ENCODE measurements around the gene PARVB. TPM values are rescaled to one million over a fixed set of nuclear protein-coding genes. Genes with fewer than 3 reads are reported as not detected.
A peak's percentile ranks its signal among the peaks of the same experiment; 100 is the strongest.

The PARVB gene
- total RNA-seq, 4 donors from 2014 or later, result 6.6 to 144 (median 30.1) TPM

GRCh38 chr22:44172370-44173108 is 148.4 kb downstream of the PARVB start:
- H3K4me1 ChIP-seq, result peaks cover 0 to 3% (median 0%) of the 10 kb centered on the region in 4 donors
- H3K27me3 ChIP-seq, result no peaks in the 10 kb centered on the region
- no peak overlapping the region for H3K4me3 ChIP-seq
- H3K9me3 ChIP-seq, result no peaks in the 10 kb centered on the region
- in situ Hi-C loops (cut with MboI; ENCODE audit: low pct_ligation_motif_present in 1 of 4, low pct_unique_long_range_greater_than_20kb in 1 of 4, low sequenced_read_pairs in 3 of 4), result no loop called here
- TF ChIP-seq CTCF (IDR thresholded peaks at IDR 0.05) (no peak), EP300 (IDR thresholded peaks at IDR 0.05; ENCODE audit: low read depth) (no peak), POLR2A (IDR thresholded peaks at IDR 0.05) (no peak), POLR2AphosphoS5 (IDR thresholded peaks at IDR 0.05) (no peak)
- peak; percentile 54 for DNase-seq
- intact Hi-C loops (cut with DNase I; ENCODE audit: low total_unique reads), result no loop called here
- H3K27ac ChIP-seq, result peak overlapping the region; percentile 2 to 55 (median 10)
- no peaks in the 10 kb centered on the region for H3K36me3 ChIP-seq
- 24 to 42% methylated on average over 5 to 22 of the region's 22 CpGs for WGBS, 2 donors (ENCODE audit: low coverage in 1 of 2)

GRCh38 chr22:44173154-44173553 is 149.1 kb downstream of the PARVB start:
- Histone ChIP-seq H3K27ac (peak overlapping the region; percentile 2 to 55 (median 10)), H3K27me3 (no peaks in the 10 kb centered on the region), H3K4me1 (peaks cover 0 to 3% (median 0%) of the 10 kb centered on the region in 4 donors), H3K9me3 (no peaks in the 10 kb centered on the region), H3K4me3 (no peak overlapping the region), H3K36me3 (no peaks in the 10 kb centered on the region)
- no peak for DNase-seq
- intact Hi-C loops (cut with DNase I; ENCODE audit: low total_unique reads) (no loop called here), in situ Hi-C loops (cut with MboI; ENCODE audit: low pct_ligation_motif_present in 1 of 4, low pct_unique_long_range_greater_than_20kb in 1 of 4, low sequenced_read_pairs in 3 of 4) (no loop called here)
- TF ChIP-seq CTCF (IDR thresholded peaks at IDR 0.05), result no peak
- TF ChIP-seq EP300 (IDR thresholded peaks at IDR 0.05; ENCODE audit: low read depth), result no peak
- no peak for TF ChIP-seq POLR2AphosphoS5 (IDR thresholded peaks at IDR 0.05)
- no peak for TF ChIP-seq POLR2A (IDR thresholded peaks at IDR 0.05)
- 85% methylated on average over 10 of the region's 10 CpGs; no CpG with 5 or more reads in 1 of the 2 donors for WGBS, 2 donors (ENCODE audit: low coverage in 1 of 2)

GRCh38 chr22:44175676-44176075 is 151.6 kb downstream of the PARVB start:
- in situ Hi-C loops (cut with MboI; ENCODE audit: low pct_ligation_motif_present in 1 of 4, low pct_unique_long_range_greater_than_20kb in 1 of 4, low sequenced_read_pairs in 3 of 4), result no loop called here
- DNase-seq, result no peak
- TF ChIP-seq CTCF (IDR thresholded peaks at IDR 0.05) (no peak), POLR2A (IDR thresholded peaks at IDR 0.05) (no peak)
- intact Hi-C loops (cut with DNase I; ENCODE audit: low total_unique reads), result no loop called here
- Histone ChIP-seq H3K9me3 (no peaks in the 10 kb centered on the region), H3K36me3 (no peaks in the 10 kb centered on the region), H3K4me3 (no peak overlapping the region), H3K27ac (no peak overlapping the region), H3K27me3 (no peaks in the 10 kb centered on the region), H3K4me1 (peaks cover 0 to 3% (median 0%) of the 10 kb centered on the region in 4 donors)
- 82% methylated on average over 8 of the region's 8 CpGs; no CpG with 5 or more reads in 1 of the 2 donors for WGBS, 2 donors (ENCODE audit: low coverage in 1 of 2)

GRCh38 chr22:44179196-44179988 is 155.3 kb downstream of the PARVB start:
- in situ Hi-C loops (cut with MboI; ENCODE audit: low pct_ligation_motif_present in 1 of 4, low pct_unique_long_range_greater_than_20kb in 1 of 4, low sequenced_read_pairs in 3 of 4), result no loop called here
- Histone ChIP-seq H3K4me3 (no peak overlapping the region), H3K36me3 (no peaks in the 10 kb centered on the region)

More at GRCh38 chr22:44179196-44179988, 155.3 kb downstream of the PARVB start:
- intact Hi-C loops (cut with DNase I; ENCODE audit: low total_unique reads), result no loop called here
- H3K4me1 ChIP-seq, result no peaks in the 10 kb centered on the region
- no peak for TF ChIP-seq POLR2AphosphoS5 (IDR thresholded peaks at IDR 0.05)
- no peaks in the 10 kb centered on the region for H3K9me3 ChIP-seq
- no peak overlapping the region for H3K27ac ChIP-seq
- DNase-seq, result no peak
- 71 to 72% methylated on average over 5 to 10 of the region's 10 CpGs for WGBS, 2 donors (ENCODE audit: low coverage in 1 of 2)
- H3K27me3 ChIP-seq, result no peaks in the 10 kb centered on the region
